Parathyroid adenoma (tissue), 2 donors: ENCODE results near the gene GPBP1L1.

Experiments
- H2AFZ ChIP-seq: fragments of 300-600 bp; sonication (generic); one replicate; pipeline ENCODE4 v1.7.0; 2017; ENCODE audit warnings: antibody characterized with exemption, mild to moderate bottlenecking
- H3K27ac ChIP-seq: fragments of 300-600 bp; sonication (generic); one replicate; pipeline ENCODE4 v1.7.0; 2017
- H3K27me3 ChIP-seq: fragments of 300-600 bp; sonication (generic); one replicate; pipeline ENCODE4 v1.7.0; 2017; ENCODE audit warnings: low read length; ENCODE audit not compliant: control insufficient read depth, insufficient read depth
- H3K36me3 ChIP-seq: fragments of 300-600 bp; sonication (generic); one replicate; pipeline ENCODE4 v1.7.0; 2017; ENCODE audit warnings: low read length; ENCODE audit not compliant: control insufficient read depth, insufficient read depth
- H3K4me1 ChIP-seq: fragments of 300-600 bp; sonication (generic); one replicate; pipeline ENCODE4 v1.7.0; 2017; ENCODE audit warnings: control low read depth
- H3K4me2 ChIP-seq: fragments of 300-600 bp; sonication (generic); one replicate; pipeline ENCODE4 v1.7.0; 2017; ENCODE audit warnings: low read length
- H3K4me3 ChIP-seq: fragments of 300-600 bp; sonication (generic); one replicate; pipeline ENCODE4 v1.7.0; 2017; ENCODE audit warnings: low read depth, low read length
- H3K79me2 ChIP-seq: fragments of 300-600 bp; sonication (generic); one replicate; pipeline ENCODE4 v1.7.0; 2017; ENCODE audit warnings: control low read depth
- H3K9ac ChIP-seq: fragments of 300-600 bp; sonication (generic); one replicate; pipeline ENCODE4 v1.7.0; 2017; ENCODE audit warnings: mild to moderate bottlenecking
- H3K9me3 ChIP-seq: fragments of 300-600 bp; sonication (generic); one replicate; pipeline ENCODE4 v1.7.0; 2017; ENCODE audit warnings: low read length; ENCODE audit not compliant: control insufficient read depth
- CTCF ChIP-seq: fragments of 300-600 bp; sonication (generic); IDR thresholded peaks from one replicate; pipeline ENCODE4 v1.7.0; 2017; ENCODE audit warnings: antibody characterized with exemption, mild to moderate bottlenecking
- donor health status: primary hyperparathyroidism.

The GPBP1L1 gene

DNA sequence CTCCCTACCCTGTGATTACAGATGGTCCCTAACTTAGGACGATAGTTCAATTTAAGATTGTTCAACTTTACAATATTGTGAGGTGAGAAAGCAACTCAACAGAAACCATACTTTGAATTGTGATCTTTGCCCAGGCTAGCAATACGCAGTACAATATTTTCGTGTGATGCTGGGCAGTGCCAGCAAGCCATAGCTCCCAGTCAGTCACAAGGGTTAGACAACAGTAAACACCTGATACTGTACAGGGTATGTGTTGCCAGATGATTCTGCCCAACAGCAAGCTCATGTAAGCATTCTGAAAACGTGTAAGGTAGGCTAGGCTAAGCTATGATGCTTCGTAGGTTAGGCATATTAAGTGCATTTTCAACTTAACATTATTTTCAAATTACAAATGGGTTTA, 11.9 kb downstream of the GPBP1L1 start:
- no peaks in the 10 kb centered on the region for H3K36me3 ChIP-seq
- TF ChIP-seq CTCF, result no peak
- H3K27me3 ChIP-seq, result no peaks in the 10 kb centered on the region
- no peak overlapping the region for H2AFZ ChIP-seq
- H3K4me3 ChIP-seq, result no peak overlapping the region
- peaks cover 47% of the 10 kb centered on the region for H3K79me2 ChIP-seq
- no peak overlapping the region for H3K27ac ChIP-seq
- H3K9ac ChIP-seq, result no peak overlapping the region
- peaks cover 5% of the 10 kb centered on the region for H3K4me1 ChIP-seq
- no peak overlapping the region for H3K4me2 ChIP-seq
- no peaks in the 10 kb centered on the region for H3K9me3 ChIP-seq

- H3K36me3 ChIP-seq, result no peaks in the 10 kb centered on the region
- H3K27ac ChIP-seq, result no peak overlapping the region
- no peaks in the 10 kb centered on the region for H3K9me3 ChIP-seq
- H3K9ac ChIP-seq, result no peak overlapping the region
- no peak overlapping the region for H3K4me2 ChIP-seq
- H3K4me3 ChIP-seq, result no peak overlapping the region
- H3K79me2 ChIP-seq, result peaks cover 52% of the 10 kb centered on the region
- TF ChIP-seq CTCF, result no peak
- H3K27me3 ChIP-seq, result no peaks in the 10 kb centered on the region
- H2AFZ ChIP-seq, result no peak overlapping the region
- peaks cover 3% of the 10 kb centered on the region for H3K4me1 ChIP-seq
These were observed 12.4 kb downstream of the GPBP1L1 start for GRCh38 chr1:45673956-45674355.

GRCh38 chr1:45669859-45670655, 16.3 kb downstream of the GPBP1L1 start:
- H3K4me1 ChIP-seq, result peaks cover 3% of the 10 kb centered on the region

DNA sequence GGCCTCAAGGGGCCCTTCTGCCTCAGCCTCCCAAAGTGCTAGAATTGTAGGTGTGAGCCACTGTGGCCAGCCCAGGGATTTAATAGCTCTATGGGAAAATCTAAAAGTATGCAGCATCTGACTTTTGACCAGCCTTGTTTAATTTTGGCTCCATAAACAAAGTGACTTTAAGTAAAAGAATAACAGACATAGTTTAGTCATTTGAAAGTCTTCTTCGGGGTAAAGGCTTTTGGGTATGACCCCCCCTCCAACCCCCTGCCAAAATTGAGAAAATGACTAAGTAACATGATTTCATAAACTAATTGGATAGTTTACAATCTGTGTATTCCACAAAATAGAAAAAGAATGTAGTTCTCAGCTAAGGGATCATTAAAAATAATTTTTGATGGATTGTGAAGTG, 17.0 kb downstream of the GPBP1L1 start:
- peaks cover 3% of the 10 kb centered on the region for H3K4me1 ChIP-seq

More at GRCh38 chr1:45669859-45670655, 16.3 kb downstream of the GPBP1L1 start:
- no peak overlapping the region for H2AFZ ChIP-seq
- H3K27ac ChIP-seq, result no peak overlapping the region
- no peak overlapping the region for H3K9ac ChIP-seq
- no peaks in the 10 kb centered on the region for H3K36me3 ChIP-seq
- H3K4me3 ChIP-seq, result no peak overlapping the region
- H3K9me3 ChIP-seq, result no peaks in the 10 kb centered on the region
- H3K27me3 ChIP-seq, result no peaks in the 10 kb centered on the region
- TF ChIP-seq CTCF, result no peak
- peaks cover 48% of the 10 kb centered on the region for H3K79me2 ChIP-seq
- no peak overlapping the region for H3K4me2 ChIP-seq

More for the DNA sequence above, 17.0 kb downstream of the GPBP1L1 start:
- no peak overlapping the region for H3K4me3 ChIP-seq
- peaks cover 48% of the 10 kb centered on the region for H3K79me2 ChIP-seq
- H3K36me3 ChIP-seq, result no peaks in the 10 kb centered on the region
- H2AFZ ChIP-seq, result no peak overlapping the region
- no peak overlapping the region for H3K4me2 ChIP-seq
- no peaks in the 10 kb centered on the region for H3K27me3 ChIP-seq
- no peak overlapping the region for H3K27ac ChIP-seq
- no peak for TF ChIP-seq CTCF
- H3K9me3 ChIP-seq, result no peaks in the 10 kb centered on the region
- no peak overlapping the region for H3K9ac ChIP-seq
